Measurements from ENCODE around the gene RPS6KA5. TPM values are rescaled to one million over a fixed set of nuclear protein-coding genes. Genes with fewer than 3 reads are reported as not detected.

RPS6KA5 gene
- total and polyA plus RNA-seq, 5 donors: 2.0 to 15.5 (median 11.5) TPM

GRCh38 chr14:91009501-91010152 lies 50.8 kb downstream of the RPS6KA5 start:
- intact Hi-C loops (cut with DNase I): no loop called here
- Histone ChIP-seq H3K4me1 (ENCODE audit: control insufficient read depth, insufficient read depth, low read length) (peaks cover 2% of the 10 kb centered on the region), H3K27me3 (ENCODE audit: control insufficient read depth, insufficient read depth) (no peaks in the 10 kb centered on the region), H3K27ac (ENCODE audit: low read length) (no peak overlapping the region), H3K9me3 (ENCODE audit: control insufficient read depth, low read length) (no peaks in the 10 kb centered on the region), H3K4me3 (ENCODE audit: low read length) (no peak overlapping the region)
- DNase-seq (no peak), ATAC-seq (peak; percentile 41 to 48)
- WGBS: 86% methylated on average over 3 of the region's 3 CpGs

GRCh38 chr14:91008759-91009409 lies 51.6 kb downstream of the RPS6KA5 start:
- Histone ChIP-seq H3K27ac (ENCODE audit: low read length) (no peak overlapping the region), H3K4me3 (ENCODE audit: low read length) (no peak overlapping the region), H3K9me3 (ENCODE audit: control insufficient read depth, low read length) (no peaks in the 10 kb centered on the region), H3K27me3 (ENCODE audit: control insufficient read depth, insufficient read depth) (no peaks in the 10 kb centered on the region), H3K4me1 (ENCODE audit: control insufficient read depth, insufficient read depth, low read length) (peaks cover 2% of the 10 kb centered on the region)
- intact Hi-C loops (cut with DNase I): no loop called here
- ATAC-seq (peak; percentile 52 to 86), DNase-seq (peak in 2 of 3 donors; percentile 37 to 45)
- WGBS: 76% methylated on average over 2 of the region's 2 CpGs

GRCh38 chr14:91005716-91006115 lies 54.7 kb downstream of the RPS6KA5 start:
- H3K9me3 ChIP-seq (ENCODE audit: control insufficient read depth, low read length): no peaks in the 10 kb centered on the region
- H3K27ac ChIP-seq (ENCODE audit: low read length): no peak overlapping the region
- DNase-seq (no peak), ATAC-seq (no peak)
- H3K27me3 ChIP-seq (ENCODE audit: control insufficient read depth, insufficient read depth): no peaks in the 10 kb centered on the region
- H3K4me3 ChIP-seq (ENCODE audit: low read length): no peak overlapping the region
- no peaks in the 10 kb centered on the region for H3K4me1 ChIP-seq (ENCODE audit: control insufficient read depth, insufficient read depth, low read length)
- intact Hi-C loops (cut with DNase I): no loop called here

- Histone ChIP-seq H3K27me3 (ENCODE audit: control insufficient read depth, insufficient read depth) (no peaks in the 10 kb centered on the region), H3K27ac (ENCODE audit: low read length) (no peak overlapping the region), H3K4me3 (ENCODE audit: low read length) (no peak overlapping the region), H3K9me3 (ENCODE audit: control insufficient read depth, low read length) (no peaks in the 10 kb centered on the region), H3K4me1 (ENCODE audit: control insufficient read depth, insufficient read depth, low read length) (no peaks in the 10 kb centered on the region)
- intact Hi-C loops (cut with DNase I): no loop called here
- ATAC-seq: no peak
- DNase-seq: no peak
These were observed 55.5 kb downstream of the RPS6KA5 start for GRCh38 chr14:91004987-91005386.

GRCh38 chr14:90999299-90999698 lies 61.1 kb downstream of the RPS6KA5 start:
- Histone ChIP-seq H3K9me3 (ENCODE audit: control insufficient read depth, low read length) (no peaks in the 10 kb centered on the region), H3K27ac (ENCODE audit: low read length) (no peak overlapping the region), H3K4me1 (ENCODE audit: control insufficient read depth, insufficient read depth, low read length) (no peaks in the 10 kb centered on the region), H3K27me3 (ENCODE audit: control insufficient read depth, insufficient read depth) (no peaks in the 10 kb centered on the region), H3K4me3 (ENCODE audit: low read length) (no peak overlapping the region)
- no peak for DNase-seq
- ATAC-seq: no peak
- 78% methylated on average over 4 of the region's 4 CpGs for WGBS
- intact Hi-C loops (cut with DNase I): no loop called here

- Histone ChIP-seq H3K27me3 (ENCODE audit: control insufficient read depth, insufficient read depth) (no peaks in the 10 kb centered on the region), H3K4me1 (ENCODE audit: control insufficient read depth, insufficient read depth, low read length) (no peaks in the 10 kb centered on the region), H3K4me3 (ENCODE audit: low read length) (no peak overlapping the region), H3K9me3 (ENCODE audit: control insufficient read depth, low read length) (no peaks in the 10 kb centered on the region), H3K27ac (ENCODE audit: low read length) (no peak overlapping the region)
- 0% methylated on average over 1 of the region's 1 CpG for WGBS
- ATAC-seq: no peak
- intact Hi-C loops (cut with DNase I): no loop called here
- DNase-seq: no peak
These were observed 63.5 kb downstream of the RPS6KA5 start for GRCh38 chr14:90996967-90997366.

GRCh38 chr14:90995785-90996184 lies 64.7 kb downstream of the RPS6KA5 start:
- ATAC-seq: no peak
- H3K4me1 ChIP-seq (ENCODE audit: control insufficient read depth, insufficient read depth, low read length): no peaks in the 10 kb centered on the region
- no peak for DNase-seq
- H3K27ac ChIP-seq (ENCODE audit: low read length): no peak overlapping the region
- intact Hi-C loops (cut with DNase I): no loop called here
- H3K4me3 ChIP-seq (ENCODE audit: low read length): no peak overlapping the region
- H3K9me3 ChIP-seq (ENCODE audit: control insufficient read depth, low read length): no peaks in the 10 kb centered on the region
- H3K27me3 ChIP-seq (ENCODE audit: control insufficient read depth, insufficient read depth): no peaks in the 10 kb centered on the region
- WGBS: 97% methylated on average over 4 of the region's 4 CpGs

- no peaks in the 10 kb centered on the region for H3K4me1 ChIP-seq (ENCODE audit: control insufficient read depth, insufficient read depth, low read length)
- no peaks in the 10 kb centered on the region for H3K9me3 ChIP-seq (ENCODE audit: control insufficient read depth, low read length)
- intact Hi-C loops (cut with DNase I): no loop called here
- DNase-seq: no peak
- H3K27me3 ChIP-seq (ENCODE audit: control insufficient read depth, insufficient read depth): no peaks in the 10 kb centered on the region
- H3K27ac ChIP-seq (ENCODE audit: low read length): no peak overlapping the region
- H3K4me3 ChIP-seq (ENCODE audit: low read length): no peak overlapping the region
- WGBS: 93% methylated on average over 3 of the region's 3 CpGs
- no peak for ATAC-seq
These were observed 66.6 kb downstream of the RPS6KA5 start for GRCh38 chr14:90993792-90994191.

GRCh38 chr14:90991690-90992443 lies 68.6 kb downstream of the RPS6KA5 start:
- no peak overlapping the region for H3K27ac ChIP-seq (ENCODE audit: low read length)
- ATAC-seq: no peak

GRCh38 chr14:90990141-90990540 lies 70.3 kb downstream of the RPS6KA5 start:
- no peak overlapping the region for H3K27ac ChIP-seq (ENCODE audit: low read length)
- ATAC-seq: no peak
- no peak overlapping the region for H3K4me3 ChIP-seq (ENCODE audit: low read length)
- intact Hi-C loops (cut with DNase I): no loop called here
- H3K27me3 ChIP-seq (ENCODE audit: control insufficient read depth, insufficient read depth): no peaks in the 10 kb centered on the region
- H3K9me3 ChIP-seq (ENCODE audit: control insufficient read depth, low read length): no peaks in the 10 kb centered on the region
- no peaks in the 10 kb centered on the region for H3K4me1 ChIP-seq (ENCODE audit: control insufficient read depth, insufficient read depth, low read length)
- DNase-seq: no peak
- 83% methylated on average over 3 of the region's 3 CpGs for WGBS

More at GRCh38 chr14:90991690-90992443, 68.6 kb downstream of the RPS6KA5 start:
- DNase-seq: no peak
- Histone ChIP-seq H3K4me1 (ENCODE audit: control insufficient read depth, insufficient read depth, low read length) (no peaks in the 10 kb centered on the region), H3K4me3 (ENCODE audit: low read length) (no peak overlapping the region), H3K27me3 (ENCODE audit: control insufficient read depth, insufficient read depth) (no peaks in the 10 kb centered on the region), H3K9me3 (ENCODE audit: control insufficient read depth, low read length) (no peaks in the 10 kb centered on the region)
- intact Hi-C loops (cut with DNase I): no loop called here

GRCh38 chr14:90987140-90987539 lies 73.3 kb downstream of the RPS6KA5 start:
- Histone ChIP-seq H3K9me3 (ENCODE audit: control insufficient read depth, low read length) (no peaks in the 10 kb centered on the region), H3K4me3 (ENCODE audit: low read length) (no peak overlapping the region), H3K4me1 (ENCODE audit: control insufficient read depth, insufficient read depth, low read length) (no peaks in the 10 kb centered on the region), H3K27me3 (ENCODE audit: control insufficient read depth, insufficient read depth) (no peaks in the 10 kb centered on the region), H3K27ac (ENCODE audit: low read length) (no peak overlapping the region)
- ATAC-seq (no peak), DNase-seq (no peak)
- 98% methylated on average over 1 of the region's 1 CpG for WGBS
- intact Hi-C loops (cut with DNase I): no loop called here

Data from right cardiac atrium (tissue), 5 donors.